Epithelial cell of esophagus (primary cell): ENCODE measurements around the gene PSPC1.

ENCODE experiments used
- DNase-seq: peaks from one replicate; pipeline ENCODE4 v3.0.0; 2010; ENCODE audit warnings: low read depth
- H3K4me3 ChIP-seq: 2 replicates; pipeline ENCODE4 v1.5.1; 2011; ENCODE audit warnings: mild to moderate bottlenecking, low read length, control low read depth
- CTCF ChIP-seq: IDR thresholded peaks from 2 replicates; pipeline ENCODE4 v1.5.1; 2011; ENCODE audit warnings: low read depth, mild to moderate bottlenecking, low read length, control low read depth, inconsistent platforms; ENCODE audit not compliant: insufficient read depth; ENCODE audit errors: missing control alignments

PSPC1 gene

DNA sequence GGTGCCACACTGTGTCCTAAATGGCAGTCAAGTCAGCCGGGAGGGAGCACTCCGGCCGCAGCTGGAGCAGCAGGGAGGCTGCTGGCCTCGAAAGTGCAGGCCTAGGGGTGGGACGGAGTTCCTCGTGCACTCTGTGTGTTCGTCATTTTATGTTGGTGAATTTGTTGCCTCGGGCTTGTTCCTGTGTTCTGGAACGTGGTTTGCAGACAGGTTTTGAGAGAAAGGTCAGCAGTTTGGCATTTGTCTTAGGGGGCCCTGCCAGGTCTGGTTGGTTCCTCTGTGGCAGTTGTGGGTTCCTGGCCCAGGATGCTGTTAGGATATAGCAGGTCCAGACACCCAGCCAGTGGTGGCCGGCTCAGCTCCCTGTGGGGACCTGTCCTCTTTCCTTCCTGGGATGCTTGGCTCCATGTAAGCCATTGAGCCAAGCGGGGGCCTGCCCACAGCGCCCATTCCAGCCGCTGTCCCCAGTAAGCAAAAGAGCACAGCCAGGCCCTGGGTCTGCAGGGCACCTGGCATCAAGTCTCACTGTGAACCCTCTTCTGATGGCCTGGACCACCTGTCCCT is 119.2 kb downstream of the PSPC1 start:
- DNase-seq, result no peak
- no peak overlapping the region for H3K4me3 ChIP-seq
- no peak for TF ChIP-seq CTCF

DNA sequence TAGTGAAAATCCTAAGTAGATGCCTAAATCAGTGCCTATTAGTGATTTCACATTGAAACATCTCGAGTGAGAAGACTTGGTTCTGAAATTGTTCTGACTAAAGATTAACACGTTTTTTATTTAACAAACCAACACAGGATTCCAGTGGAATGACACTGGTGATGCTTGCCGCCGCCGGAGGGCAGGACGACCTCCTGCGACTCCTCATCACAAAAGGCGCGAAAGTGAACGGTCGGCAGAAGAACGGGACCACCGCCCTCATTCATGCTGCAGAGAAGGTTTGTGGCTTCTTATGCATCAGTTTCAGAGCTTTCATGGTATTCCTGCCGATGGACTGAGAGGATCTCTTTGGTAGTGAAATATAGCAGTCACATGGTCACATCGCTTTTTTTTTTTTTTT is 121.2 kb downstream of the PSPC1 start:
- DNase-seq, result no peak
- TF ChIP-seq CTCF, result no peak
- H3K4me3 ChIP-seq, result no peak overlapping the region

DNA sequence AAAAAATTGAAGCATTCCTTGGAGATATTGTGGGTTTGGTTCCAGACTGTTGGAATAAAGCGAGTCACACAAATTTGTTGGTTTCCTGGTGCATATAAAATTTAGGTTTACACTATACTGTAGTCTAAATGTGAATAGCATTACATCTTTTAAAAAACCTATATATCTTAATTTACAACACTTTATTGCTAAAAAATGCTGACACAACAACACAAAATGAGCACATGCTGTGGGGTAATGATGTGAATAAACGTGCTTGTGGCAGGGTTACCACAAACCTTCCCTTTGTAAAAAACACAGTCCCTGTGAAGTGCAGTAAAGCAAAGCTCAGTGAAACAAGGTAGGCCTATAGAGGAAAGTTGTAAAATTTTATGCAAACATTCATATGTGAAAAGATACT is 121.6 kb downstream of the PSPC1 start:
- no peak overlapping the region for H3K4me3 ChIP-seq
- DNase-seq, result no peak
- TF ChIP-seq CTCF, result no peak

GRCh38 chr13:19658831-19659230 is 123.9 kb downstream of the PSPC1 start:
- no peak for DNase-seq
- H3K4me3 ChIP-seq, result no peak overlapping the region
- TF ChIP-seq CTCF, result no peak

GRCh38 chr13:19657872-19658591 is 124.7 kb downstream of the PSPC1 start:
- DNase-seq, result no peak
- no peak overlapping the region for H3K4me3 ChIP-seq
- TF ChIP-seq CTCF, result no peak
